NCI-H2196 (cell line): ENCODE data around the gene VKORC1L1.
"Not testable (repeated sequence)": the region's sequence is repeated elsewhere in the genome, so short reads cannot be mapped to it uniquely, and the experiment has no call there.

Experiments used
- DNase-seq: peaks from one replicate; lab custom pipeline; 2025; ENCODE audit not compliant: unreplicated experiment; lab: John Stamatoyannopoulos, UW

VKORC1L1 gene

DNA sequence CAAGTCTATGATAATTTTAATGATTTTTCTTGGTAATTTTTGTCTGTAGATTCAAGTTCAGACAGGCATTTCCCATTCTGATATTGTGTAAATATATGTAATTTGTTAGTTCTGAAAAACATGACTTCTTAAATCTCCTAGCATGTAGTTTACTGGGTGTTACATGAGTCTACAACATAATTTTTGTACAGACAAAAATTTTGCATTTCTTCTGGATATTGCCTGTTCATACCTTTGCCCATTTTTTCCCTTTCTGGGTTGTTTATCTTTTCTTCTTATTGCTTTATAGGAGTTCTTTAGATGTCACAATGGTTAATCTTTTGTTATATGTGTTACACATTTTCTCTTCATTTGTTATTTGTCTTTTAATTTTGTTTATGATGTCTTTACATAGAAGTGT, 12.1 kb downstream of the VKORC1L1 start:
- DNase-seq: not testable (repeated sequence)

DNA sequence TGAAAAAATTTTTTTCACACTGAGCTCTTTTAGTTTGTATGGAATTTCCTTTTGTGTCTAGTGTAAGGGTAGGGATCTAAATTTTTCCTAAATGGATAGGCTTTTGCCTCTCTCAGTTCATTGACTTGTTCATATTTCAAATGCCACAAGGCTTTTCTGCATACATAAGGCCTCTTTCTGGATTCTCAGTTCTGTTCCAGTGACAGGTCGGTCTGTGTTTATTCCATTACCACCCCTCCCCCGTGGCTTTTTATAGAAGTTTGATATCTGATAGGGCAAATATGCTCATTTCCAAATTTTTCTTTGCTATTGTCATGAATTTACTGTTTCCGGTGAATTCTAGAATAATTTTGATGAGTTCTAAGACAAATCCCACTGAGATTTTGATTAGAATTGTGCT, 12.7 kb downstream of the VKORC1L1 start:
- DNase-seq: not testable (repeated sequence)

DNA sequence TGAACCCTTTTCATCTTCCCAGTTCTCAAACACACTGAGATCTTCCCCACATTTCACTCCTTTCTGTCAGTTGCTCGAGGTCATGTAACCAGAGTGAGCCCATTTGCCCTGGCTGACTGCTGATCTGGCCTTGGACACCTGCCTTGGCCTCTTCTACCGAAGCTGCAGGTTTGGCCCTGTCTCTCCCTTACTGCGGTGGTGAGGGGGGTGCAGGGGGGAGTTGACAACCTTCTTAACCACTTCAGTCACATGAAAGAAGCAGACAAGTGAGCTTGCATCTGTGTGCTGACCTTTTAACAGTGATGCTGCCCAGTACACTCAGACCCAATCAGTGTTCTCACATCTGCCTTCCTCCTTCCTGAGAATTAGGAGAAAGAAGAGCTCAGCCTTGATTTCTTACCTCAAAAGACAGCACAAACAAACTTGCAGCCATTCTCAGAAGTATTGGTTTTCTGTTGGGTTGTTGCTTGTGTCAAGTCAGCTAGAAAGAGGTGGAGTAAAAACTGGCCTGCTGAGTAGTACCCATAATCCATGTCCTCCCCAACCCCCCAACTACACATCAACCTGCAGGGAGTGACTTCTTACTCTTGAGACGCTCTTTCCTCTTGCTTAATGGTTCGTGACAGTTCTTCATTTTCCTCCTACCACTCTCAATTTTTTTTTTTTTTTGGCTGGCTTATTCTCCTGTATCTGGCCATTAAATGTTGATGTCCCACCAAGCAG, 15.7 kb downstream of the VKORC1L1 start:
- DNase-seq: not testable (repeated sequence)

DNA sequence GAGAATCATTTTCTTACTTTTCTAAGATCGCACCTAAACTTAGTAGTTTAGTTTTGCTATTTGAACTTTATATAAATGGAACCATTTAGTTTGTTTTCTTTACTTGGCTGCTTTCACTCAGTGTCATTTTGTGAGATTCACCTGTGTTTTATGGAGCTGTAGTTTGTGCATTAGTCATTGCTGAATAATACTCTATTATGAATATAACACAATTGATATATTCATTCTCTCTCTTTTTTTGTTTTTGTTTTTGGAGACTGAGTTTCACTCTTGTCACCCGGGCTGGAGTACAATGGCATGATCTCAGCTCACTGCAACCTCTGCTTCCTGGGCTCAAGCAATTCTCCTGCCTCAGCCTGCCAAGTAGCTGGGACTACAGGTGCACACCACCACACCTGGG, 16.8 kb downstream of the VKORC1L1 start:
- DNase-seq: not testable (repeated sequence)

DNA sequence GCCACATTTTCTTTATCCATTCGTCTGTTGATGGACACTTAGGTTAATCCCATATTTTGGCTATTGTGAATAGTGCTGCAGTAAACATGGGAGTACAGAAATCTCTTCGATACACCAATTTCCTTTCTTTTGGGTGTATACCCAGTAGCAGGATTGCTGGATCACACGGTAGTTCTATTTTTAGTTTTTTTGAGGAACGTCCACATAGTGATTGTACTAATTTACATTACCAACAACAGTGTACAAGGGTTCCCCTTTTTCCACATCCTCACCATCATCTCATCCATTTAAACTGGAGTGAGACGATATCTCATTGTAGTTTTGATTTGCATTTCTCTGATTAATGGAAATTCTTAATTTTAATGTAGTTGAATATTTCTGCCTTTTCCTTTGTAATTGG, 19.3 kb downstream of the VKORC1L1 start:
- DNase-seq: no peak

DNA sequence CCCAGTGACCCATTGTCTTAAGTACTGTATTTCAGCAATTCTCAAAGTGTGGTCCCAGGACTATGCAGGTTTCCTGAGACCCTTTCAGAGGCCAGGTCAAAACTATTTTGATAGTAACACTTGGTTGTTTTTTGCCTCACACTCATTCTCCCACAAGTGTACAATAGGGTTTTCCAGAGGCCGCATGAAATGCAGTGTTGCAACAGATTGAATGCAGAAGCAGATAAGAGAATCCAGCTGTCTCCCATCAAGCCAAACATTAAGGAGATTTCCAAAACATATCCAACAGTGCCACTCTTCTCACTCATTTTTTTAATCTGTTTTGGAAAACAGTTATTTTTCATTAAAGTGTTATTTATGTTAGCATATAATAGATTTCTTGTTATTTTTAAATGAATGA, 20.0 kb downstream of the VKORC1L1 start:
- DNase-seq: no peak

DNA sequence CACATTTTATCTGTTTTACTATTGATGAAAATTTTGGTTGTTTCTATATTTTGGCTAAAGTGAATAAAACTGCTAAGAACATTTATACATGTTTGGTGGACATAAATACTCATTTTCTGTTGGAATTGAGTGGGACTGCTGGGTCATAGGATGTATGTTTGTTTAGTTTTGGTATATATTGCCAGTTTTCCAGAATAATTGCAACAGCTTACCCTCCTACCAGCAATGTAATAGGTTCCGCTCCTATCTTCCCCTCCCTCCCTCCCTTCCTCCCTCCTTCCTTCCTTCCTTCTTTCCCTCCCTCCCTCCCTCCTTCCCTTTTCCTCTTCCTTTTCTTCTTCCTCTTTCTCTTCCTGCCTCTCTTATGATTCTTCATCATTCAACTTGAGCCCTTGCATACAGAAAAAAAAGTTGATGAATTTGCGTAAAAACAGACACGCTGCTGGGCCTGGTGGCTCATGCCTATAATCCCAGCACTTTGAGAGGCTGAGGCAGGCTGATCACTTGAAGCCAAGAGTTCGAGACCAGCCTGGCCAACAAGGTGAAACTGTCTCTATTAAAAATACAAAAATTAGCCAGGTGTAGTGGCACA, 23.5 kb downstream of the VKORC1L1 start:
- no peak for DNase-seq

DNA sequence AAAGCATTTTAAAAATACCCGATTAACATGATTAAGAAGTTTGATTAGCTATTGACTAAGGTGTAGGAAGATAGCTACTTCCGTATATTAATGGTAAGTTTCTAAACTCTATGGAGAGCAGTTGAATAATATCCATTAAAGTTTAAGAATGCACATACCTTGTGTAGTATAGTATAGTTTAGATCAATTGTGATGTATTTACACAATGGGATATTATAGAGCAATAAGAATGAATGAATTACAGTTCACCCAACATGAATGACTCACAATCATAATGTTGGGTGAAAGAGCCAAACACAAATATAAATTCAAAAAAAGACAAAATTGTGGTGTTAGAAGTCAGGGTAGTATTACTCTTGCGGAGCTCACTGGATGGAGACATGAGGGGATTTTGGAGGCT, 24.4 kb downstream of the VKORC1L1 start:
- not testable (repeated sequence) for DNase-seq

DNA sequence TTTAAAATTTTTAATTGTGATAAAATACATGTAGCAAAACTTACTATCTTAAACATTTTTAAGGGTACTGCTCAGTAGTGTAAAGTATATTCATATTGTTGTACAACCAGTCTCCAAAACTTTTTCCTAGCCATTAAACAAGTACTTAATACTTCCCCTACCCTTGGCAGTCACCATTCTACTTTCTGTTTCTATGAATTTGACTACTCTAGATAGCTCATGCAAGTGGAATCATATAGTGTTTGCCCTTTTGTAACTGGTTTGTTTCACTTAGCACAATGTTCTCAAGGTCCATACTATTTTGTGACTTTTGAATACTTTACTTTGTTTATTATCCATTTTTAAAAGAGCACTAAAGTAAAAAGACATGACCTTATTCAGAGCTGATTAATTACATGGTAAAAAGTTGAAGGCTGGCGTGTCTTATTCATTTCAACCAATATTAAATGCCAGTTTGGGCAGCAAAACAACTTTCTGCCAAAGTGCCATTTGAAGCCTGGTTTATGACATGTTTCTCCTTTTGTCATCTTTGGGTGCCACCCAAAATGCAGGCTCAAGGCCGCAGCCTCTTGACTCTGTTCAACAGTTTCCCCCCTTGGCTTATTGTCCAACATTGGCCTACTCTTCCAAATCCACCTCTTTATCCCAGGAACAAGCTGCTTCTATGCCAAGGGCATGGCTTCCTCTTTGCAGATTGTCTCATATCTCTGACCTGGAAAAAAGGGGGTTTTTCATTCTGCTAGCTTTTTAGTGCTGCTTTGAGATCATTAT, 26.0 kb downstream of the VKORC1L1 start:
- DNase-seq: not testable (repeated sequence)

DNA sequence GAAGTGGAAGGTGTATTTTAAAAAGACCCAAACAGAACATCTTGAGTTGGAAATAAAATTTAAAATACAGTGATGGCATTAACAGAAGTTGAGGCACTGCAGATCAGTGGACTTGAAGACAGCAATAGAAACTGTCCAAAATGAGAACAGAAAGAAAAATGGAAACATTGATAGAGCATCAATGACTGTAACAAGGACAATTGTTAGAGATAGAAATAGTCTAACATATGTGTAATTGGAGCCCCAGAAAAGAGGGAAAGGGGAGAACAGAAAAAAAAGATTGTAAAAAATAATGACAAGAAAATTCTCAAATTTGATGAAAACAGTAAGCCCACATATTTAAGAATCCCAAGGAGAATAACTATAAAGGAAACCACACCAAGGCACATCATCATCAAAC, 29.4 kb downstream of the VKORC1L1 start:
- no peak for DNase-seq

DNA sequence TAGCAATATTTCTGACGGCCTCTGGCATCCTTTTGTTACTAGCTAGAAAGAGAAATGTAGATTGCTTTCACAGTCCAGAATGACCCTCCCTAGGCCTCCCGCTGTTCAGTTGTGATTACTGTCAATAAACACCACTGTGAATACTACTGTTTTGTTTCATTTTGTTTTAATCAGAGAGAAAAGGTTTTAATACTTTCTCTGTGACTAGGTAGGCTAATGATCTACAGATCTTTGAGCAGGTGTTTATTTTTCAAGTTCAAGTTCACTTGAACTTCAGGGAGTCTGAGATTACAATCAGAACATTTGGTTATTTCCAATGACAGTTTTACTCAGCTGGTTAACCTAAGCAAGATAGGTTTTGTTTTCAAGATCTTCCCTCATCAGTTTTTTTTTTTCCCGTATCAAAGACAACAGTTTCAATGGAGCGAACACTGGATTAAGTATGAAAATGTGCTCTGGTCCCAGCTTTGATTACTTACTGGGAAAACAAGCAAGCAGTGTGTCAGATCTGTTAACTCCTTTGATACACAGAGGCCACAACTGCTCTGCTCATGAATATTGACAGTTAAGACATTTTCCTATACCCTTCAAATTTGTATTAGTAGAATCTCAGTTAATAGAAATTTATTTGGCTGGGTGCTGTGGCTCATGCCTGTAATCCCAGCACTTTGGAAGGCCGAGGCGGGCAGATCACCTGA, 34.8 kb downstream of the VKORC1L1 start:
- no peak for DNase-seq

DNA sequence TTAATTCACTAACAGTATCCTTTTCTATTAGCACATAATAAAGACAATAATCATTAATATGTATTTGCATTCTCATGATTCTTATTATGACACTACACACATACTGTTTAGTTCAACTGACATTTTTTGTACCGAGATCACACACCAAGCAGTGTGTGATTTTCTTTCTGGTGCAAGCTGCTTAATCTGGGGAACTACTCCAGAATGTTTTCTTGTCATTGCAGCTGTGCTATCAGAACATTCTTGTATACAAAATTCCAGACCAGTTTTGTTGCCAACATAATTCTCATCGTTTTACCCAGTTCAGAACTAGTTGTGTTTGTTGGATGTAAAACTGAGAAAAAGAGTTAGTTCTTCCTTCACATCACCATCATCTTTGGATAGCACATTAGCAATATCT, 37.4 kb downstream of the VKORC1L1 start:
- no peak for DNase-seq

DNA sequence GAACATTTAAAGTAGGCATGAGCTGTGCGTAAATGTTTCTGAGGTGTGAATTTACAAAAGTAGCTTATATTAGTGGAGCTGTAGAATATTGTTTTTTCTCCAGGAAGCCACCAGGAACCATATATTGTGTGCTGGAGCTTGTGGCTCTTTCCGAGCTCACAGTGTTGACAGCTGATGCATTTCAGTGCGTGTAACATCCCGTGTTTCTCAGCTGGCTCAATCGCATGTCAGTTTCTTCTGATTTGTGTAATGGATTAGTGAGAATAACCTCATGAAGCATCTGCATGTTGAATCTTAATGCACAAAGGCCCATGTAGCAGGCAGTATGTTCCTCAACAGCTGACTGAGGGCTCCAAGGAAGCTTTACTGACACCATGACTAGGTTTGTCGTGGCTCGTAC, 39.4 kb downstream of the VKORC1L1 start:
- no peak for DNase-seq

DNA sequence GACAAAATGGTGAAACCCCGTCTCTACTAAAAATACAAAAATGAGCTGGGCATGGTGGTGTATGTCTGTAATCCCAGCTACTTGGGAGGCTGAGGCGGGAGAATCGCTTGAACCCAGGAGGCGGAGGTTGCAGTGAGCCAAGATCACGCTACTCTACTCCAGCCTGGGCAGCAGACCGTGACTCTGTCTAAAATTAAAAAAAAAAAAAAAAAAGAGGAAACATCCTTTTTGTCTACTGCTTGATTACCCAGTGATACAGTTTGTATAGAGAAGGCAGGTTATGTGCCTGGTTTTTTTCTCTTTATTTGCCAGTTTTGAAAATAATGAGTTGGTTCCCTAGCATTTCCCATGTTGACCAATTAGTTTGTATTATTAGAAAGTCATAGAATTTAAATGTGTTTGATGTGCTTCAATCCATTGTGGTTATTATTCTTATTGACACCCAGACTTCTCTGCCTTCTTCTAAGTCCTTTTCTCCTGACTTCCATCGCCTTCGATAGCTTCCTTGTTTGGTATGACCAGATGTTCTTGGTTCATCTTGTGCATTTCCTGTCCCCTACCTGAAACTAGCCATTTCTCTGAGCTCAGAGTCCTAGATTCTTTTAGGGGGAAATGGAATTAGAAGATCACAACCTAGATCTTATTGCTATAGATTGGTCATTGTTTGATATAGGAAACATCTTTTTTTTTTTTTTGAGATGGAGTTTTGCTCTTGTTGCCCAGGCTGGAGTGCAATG, 43.2 kb downstream of the VKORC1L1 start:
- DNase-seq: no peak

DNA sequence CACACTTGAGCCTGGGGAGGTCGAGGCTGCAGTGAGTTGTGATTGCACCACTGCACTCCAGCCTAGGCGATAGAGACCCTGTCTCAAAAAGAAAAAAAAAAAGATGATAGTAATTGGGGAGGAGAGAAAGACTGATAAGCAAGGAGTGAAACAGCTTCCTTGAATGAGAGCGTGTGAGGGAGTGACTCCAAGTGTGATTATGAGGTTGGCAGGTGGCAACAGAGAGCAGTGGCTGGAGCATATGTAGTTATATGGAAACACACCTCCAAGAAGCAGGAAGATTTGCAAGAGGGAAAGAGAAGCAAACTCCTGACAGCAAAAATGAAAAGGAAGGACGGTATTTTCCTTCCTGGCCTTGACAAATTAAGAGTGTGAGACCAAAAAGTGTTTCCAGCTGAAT, 50.4 kb downstream of the VKORC1L1 start:
- DNase-seq: no peak

DNA sequence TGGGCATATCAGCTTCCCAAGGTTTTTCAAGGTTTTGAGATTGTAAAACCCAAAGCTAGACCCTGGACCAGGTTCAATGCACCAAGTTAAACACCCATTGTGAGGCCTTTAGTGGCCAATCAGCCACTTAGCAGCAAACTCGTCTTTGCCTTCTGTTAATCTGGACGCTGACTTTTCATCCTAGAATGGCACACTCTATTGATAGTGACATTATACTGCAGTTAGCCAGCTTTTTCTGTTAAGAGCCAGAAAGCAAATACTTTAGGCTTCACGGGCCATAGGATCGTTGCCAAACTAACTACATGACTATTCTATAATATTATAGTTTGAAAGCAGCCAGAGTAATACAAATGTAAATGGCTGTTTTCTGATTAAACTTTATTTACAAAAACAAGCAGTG, 51.3 kb downstream of the VKORC1L1 start:
- no peak for DNase-seq

DNA sequence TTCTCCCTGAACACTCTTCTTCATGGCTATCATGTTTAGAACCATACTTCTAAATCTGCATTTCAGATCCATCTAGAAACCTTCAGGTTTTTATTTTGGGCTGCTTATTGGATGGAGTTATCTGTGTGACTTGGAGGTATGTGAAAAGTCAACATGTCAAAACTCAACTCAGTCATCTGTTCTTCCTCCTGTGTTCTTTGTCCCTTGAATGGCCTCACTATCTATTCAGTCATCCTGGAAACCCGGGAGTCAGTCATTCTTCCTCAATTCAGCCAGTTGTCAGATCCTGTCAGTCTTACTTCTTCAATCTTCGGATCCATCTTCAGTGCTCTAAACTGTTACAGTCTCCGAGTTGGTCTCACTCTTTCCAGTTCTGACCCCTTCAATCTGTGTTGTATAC, 52.2 kb downstream of the VKORC1L1 start:
- DNase-seq: no peak

DNA sequence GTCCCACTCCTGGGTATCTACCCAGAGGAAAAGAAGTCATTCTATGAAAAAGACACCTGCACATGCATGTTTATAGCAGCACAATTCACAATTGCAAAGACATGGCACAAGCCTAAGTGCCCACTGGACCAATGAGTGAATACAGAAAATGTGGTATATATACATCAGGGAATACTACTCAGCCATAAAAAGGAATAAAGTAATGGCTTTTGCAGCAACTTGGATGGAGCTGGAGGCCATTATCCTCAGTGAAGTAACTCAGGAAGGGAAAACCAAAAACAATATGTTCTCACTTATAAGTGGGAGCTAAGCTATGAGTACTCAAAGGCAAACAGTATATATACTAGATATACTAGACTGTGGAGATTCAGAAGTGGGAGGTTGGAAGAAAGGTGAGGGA, 53.7 kb downstream of the VKORC1L1 start:
- no peak for DNase-seq

DNA sequence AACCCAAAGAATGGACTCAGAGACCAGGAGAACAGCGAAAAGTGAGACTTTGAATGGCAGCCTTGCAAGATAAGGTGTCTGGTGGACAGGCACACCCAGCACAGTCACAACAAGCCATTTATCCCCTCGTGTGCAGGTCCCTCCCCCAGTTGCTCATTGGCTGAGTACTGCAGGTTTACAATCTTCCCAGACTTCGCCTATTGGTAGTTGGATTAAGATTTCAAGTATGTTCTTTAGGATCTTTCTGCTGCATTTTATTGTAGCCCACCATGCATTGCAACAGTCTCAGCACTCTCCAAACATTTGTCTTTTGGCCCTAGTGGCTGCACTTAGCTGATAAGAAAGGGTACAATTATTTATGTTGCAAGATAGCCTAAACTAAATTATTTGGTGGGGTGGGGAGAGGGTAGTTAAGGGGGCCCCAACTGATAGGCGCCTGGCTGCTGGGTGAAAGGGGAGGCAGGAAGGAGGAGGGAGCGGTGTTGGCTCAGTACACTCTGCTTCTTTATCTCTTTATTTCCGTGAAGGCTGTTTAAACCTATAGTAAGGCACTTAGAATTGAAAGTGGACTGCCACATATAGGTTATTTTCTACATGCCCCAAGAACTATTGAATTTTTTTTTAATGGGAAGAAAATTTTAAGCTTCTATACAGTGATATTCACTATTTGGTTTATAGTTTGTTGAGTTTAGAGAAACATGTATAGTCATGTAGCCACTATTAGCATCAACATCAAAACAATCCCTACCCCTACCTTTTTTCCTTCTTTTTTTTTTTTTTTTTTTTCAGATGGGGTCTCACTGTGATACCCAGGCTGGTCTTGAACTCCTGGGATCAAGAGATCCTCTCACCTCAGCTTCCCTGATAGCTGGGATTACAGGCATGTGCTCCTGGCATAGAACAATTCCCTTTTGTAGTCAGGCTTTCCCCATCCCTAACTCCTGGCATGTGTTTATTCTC, 54.9 kb downstream of the VKORC1L1 start:
- no peak for DNase-seq

DNA sequence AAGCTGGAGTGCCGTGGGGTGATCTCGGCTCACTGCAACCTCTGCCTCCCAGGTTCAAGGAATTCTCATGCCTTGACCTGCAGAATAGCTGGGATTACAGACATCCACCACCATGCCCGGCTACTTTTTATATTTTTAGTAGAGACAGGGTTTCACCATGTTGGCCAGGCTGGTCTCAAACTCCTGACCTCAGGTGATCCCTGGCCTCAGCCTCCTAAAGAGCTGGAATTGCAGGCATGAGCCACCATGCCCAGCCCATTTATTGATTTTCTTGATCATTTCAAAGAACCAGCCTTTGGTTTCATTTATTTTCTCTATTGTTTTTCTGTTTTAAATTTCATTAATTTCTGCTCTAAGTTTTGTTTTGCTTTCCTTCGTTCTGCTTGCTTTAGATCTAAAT, 58.8 kb downstream of the VKORC1L1 start:
- DNase-seq: no peak
